SK-N-SH (cell line): ENCODE measurements around the gene SMYD4. TPM values are rescaled to one million over a fixed set of nuclear protein-coding genes. Genes with fewer than 3 reads are reported as not detected.

Experiments
- CTCF ChIA-PET: fragments of 300-600, 350-600 bp; formaldehyde crosslinking; extraction: SDS; loops from one replicate; lab custom pipeline; 2021; lab: Yijun Ruan, JAX
- POLR2A ChIA-PET: fragments of 350-600 bp; sonication (Branson Sonifier 250); formaldehyde crosslinking; extraction: SDS; loops from one replicate; lab custom pipeline; 2020; ENCODE audit warnings: antibody characterized with exemption, inconsistent platforms; lab: Yijun Ruan, JAX
- DNase-seq: peaks from one replicate; pipeline ENCODE4 v3.0.0; 2012
- H2AFZ ChIP-seq: fragments of 200-600 bp; sonication (generic); 2 replicates; pipeline ENCODE4 v1.8.1; 2016; ENCODE audit warnings: antibody characterized with exemption, mild to moderate bottlenecking, low read depth
- H3F3A ChIP-seq: fragments of 200-600 bp; sonication (generic); replicated peaks from 2 replicates; pipeline ENCODE3; 2016; ENCODE audit warnings: antibody characterized with exemption, mild to moderate bottlenecking; ENCODE audit not compliant: insufficient read depth
- H3K27ac ChIP-seq, 2 experiments: fragments of 200-500 bp in 1 of 2; fragments of 200-600 bp in 1 of 2; sonication (Bioruptor generic) in 1 of 2; sonication (generic), shearing (Covaris generic) in 1 of 2; 2 replicates each; pipeline versions ENCODE4 v1.5.1 to v1.6.1; 2014 to 2016; ENCODE audit warnings: low read depth in 2 of 2, inconsistent platforms in 1 of 2, low read length in 1 of 2, mild to moderate bottlenecking in 1 of 2, mixed read lengths in 1 of 2
- H3K27me3 ChIP-seq: fragments of 200-600 bp; sonication (generic), shearing (Covaris generic); 2 replicates; pipeline ENCODE4 v1.6.1; 2016; ENCODE audit warnings: mixed run types; ENCODE audit not compliant: insufficient read depth
- H3K36me3 ChIP-seq, 2 experiments: fragments of 200-500 bp in 1 of 2; fragments of 200-600 bp in 1 of 2; sonication (Bioruptor generic) in 1 of 2; sonication (generic) in 1 of 2; replicated peaks in 1 of 2; 2 replicates each; pipeline versions ENCODE3 to v1.5.1; 2014 to 2016; ENCODE audit warnings: low read length in 1 of 2, mild to moderate bottlenecking in 1 of 2; ENCODE audit not compliant: insufficient read depth in 2 of 2, control insufficient read depth in 1 of 2
- H3K4me1 ChIP-seq, 2 experiments: fragments of 200-500 bp in 1 of 2; fragments of 200-600 bp in 1 of 2; sonication (Bioruptor generic) in 1 of 2; sonication (generic), shearing (Covaris generic) in 1 of 2; 2 replicates each; pipeline versions ENCODE4 v1.5.1 to v1.6.1; 2014 to 2016; ENCODE audit warnings: low read depth in 1 of 2, low read length in 1 of 2, mixed run types in 1 of 2; ENCODE audit not compliant: insufficient read depth in 2 of 2, control insufficient read depth in 1 of 2
- H3K4me2 ChIP-seq: fragments of 200-600 bp; sonication (generic), shearing (Covaris generic); 2 replicates; pipeline ENCODE4 v1.6.1; 2017; ENCODE audit warnings: mixed run types
- H3K4me3 ChIP-seq, 2 experiments: fragments of 200-500 bp in 1 of 2; fragments of 200-600 bp in 1 of 2; sonication (Bioruptor generic) in 1 of 2; sonication (generic), shearing (Covaris generic) in 1 of 2; 2 replicates each; pipeline versions ENCODE4 v1.5.1 to v1.8.1; 2014 to 2016; ENCODE audit warnings: low read depth in 2 of 2, inconsistent platforms in 1 of 2, low read length in 1 of 2, mild to moderate bottlenecking in 1 of 2, mixed read lengths in 1 of 2, moderate library complexity in 1 of 2
- H3K79me2 ChIP-seq: fragments of 200-600 bp; sonication (generic); 2 replicates; pipeline ENCODE4 v1.8.1; 2017; ENCODE audit warnings: mild to moderate bottlenecking; ENCODE audit not compliant: insufficient read depth
- H3K9ac ChIP-seq: fragments of 200-600 bp; sonication (generic); 2 replicates; pipeline ENCODE4 v1.6.1; 2017; ENCODE audit warnings: mixed run types
- H3K9me2 ChIP-seq: fragments of 200-600 bp; sonication (generic); 2 replicates; pipeline ENCODE4 v1.6.1; 2017; ENCODE audit warnings: mixed run types
- H3K9me3 ChIP-seq: fragments of 200-600 bp; sonication (generic); 2 replicates; pipeline ENCODE4 v1.6.1; 2017; ENCODE audit warnings: mixed run types, mild to moderate bottlenecking, moderate library complexity
- H4K20me1 ChIP-seq: fragments of 200-600 bp; sonication (generic); 2 replicates; pipeline ENCODE4 v1.6.1; 2017; ENCODE audit warnings: mild to moderate bottlenecking, mixed run types; ENCODE audit not compliant: insufficient read depth
- CHD2 ChIP-seq: fragments of 150-350 bp; IDR thresholded peaks from 2 replicates; pipeline ENCODE4 v1.6.1; 2018; ENCODE audit warnings: low read length; ENCODE audit not compliant: partially characterized antibody
- CTCF ChIP-seq: fragments of 200-600 bp; sonication (generic); IDR thresholded peaks from 2 replicates; pipeline ENCODE4 v1.6.1; 2017; ENCODE audit warnings: antibody characterized with exemption, mild to moderate bottlenecking, moderate library complexity
- ELF1 ChIP-seq: IDR thresholded peaks from 2 replicates; pipeline ENCODE4 v1.4.0; 2012
- EP300 ChIP-seq, 2 experiments: IDR thresholded peaks; 2 replicates each; pipeline versions ENCODE4 v1.4.0 to v1.6.1; 2012; ENCODE audit warnings: borderline replicate concordance in 1 of 2, low read depth in 1 of 2, low read length in 1 of 2
- FOSL2 ChIP-seq: IDR thresholded peaks from 2 replicates; pipeline ENCODE4 v1.4.0; 2012; ENCODE audit warnings: low read depth, mild to moderate bottlenecking, moderate library complexity, borderline replicate concordance
- MEF2A ChIP-seq: IDR thresholded peaks from 2 replicates; pipeline ENCODE4 v1.4.0; 2012; ENCODE audit warnings: low read depth, borderline replicate concordance
- NFIC ChIP-seq: IDR thresholded peaks from 2 replicates; pipeline ENCODE4 v1.4.0; 2012; ENCODE audit warnings: borderline replicate concordance
- NRF1 ChIP-seq: IDR thresholded peaks from 2 replicates; pipeline ENCODE4 v1.6.1; 2012; ENCODE audit warnings: low read depth, mild to moderate bottlenecking, low read length
- RAD21 ChIP-seq: IDR thresholded peaks from 2 replicates; pipeline ENCODE4 v1.6.1; 2012; ENCODE audit warnings: mild to moderate bottlenecking, low read length
- REST ChIP-seq: IDR thresholded peaks from 2 replicates; pipeline ENCODE4 v1.6.1; 2012; ENCODE audit warnings: mild to moderate bottlenecking, low read depth, low read length, moderate library complexity
- RFX5 ChIP-seq: IDR thresholded peaks from 2 replicates; pipeline ENCODE4 v1.6.1; 2012; ENCODE audit warnings: mild to moderate bottlenecking, improper control_type of control experiment, low read length
- RXRA ChIP-seq: IDR thresholded peaks from 2 replicates; pipeline ENCODE4 v1.4.0; 2012; ENCODE audit warnings: low read depth, mild to moderate bottlenecking, borderline replicate concordance
- SIN3A ChIP-seq: IDR thresholded peaks from 2 replicates; pipeline ENCODE4 v1.6.1; 2012; ENCODE audit warnings: low read depth, mild to moderate bottlenecking, low read length, moderate library complexity, borderline replicate concordance
- TAF1 ChIP-seq: IDR thresholded peaks from 2 replicates; pipeline ENCODE4 v1.6.1; 2012; ENCODE audit warnings: low read depth, mild to moderate bottlenecking, low read length, moderate library complexity, borderline replicate concordance
- TEAD4 ChIP-seq: IDR thresholded peaks from 2 replicates; pipeline ENCODE4 v1.4.0; 2012; ENCODE audit warnings: mild to moderate bottlenecking, borderline replicate concordance; ENCODE audit not compliant: insufficient read depth
- USF2 ChIP-seq: fragments of 150-350 bp; IDR thresholded peaks from 2 replicates; pipeline ENCODE4 v1.6.1; 2017; ENCODE audit warnings: antibody characterized with exemption, low read length, low read depth, borderline replicate concordance
- YY1 ChIP-seq: IDR thresholded peaks from 2 replicates; pipeline ENCODE4 v1.4.0; 2012; ENCODE audit warnings: low read depth, mild to moderate bottlenecking
- WGBS: methylation state at CpG from one replicate; pipeline ENCODE4 v1.1.6; 2017; ENCODE audit warnings: low lambda C conversion rate; 5-methylcytosine and 5-hydroxymethylcytosine counted together
- polyA plus RNA-seq, 3 experiments: library from polyadenylated mRNA; depleted of rRNA; stranded (reverse); fragments of >200 nt; gene quantifications; 2 replicates each; pipeline ENCODE4 v1.2.3, GENCODE V29; 2012

SMYD4 gene
- polyA plus RNA-seq, 1 of the 3 experiments (the other 2 are of a cell fraction): 4.9 TPM

- no peaks in the 10 kb centered on the region for H3K27me3 ChIP-seq
- no peak overlapping the region for H3K4me2 ChIP-seq
- no peaks in the 10 kb centered on the region for H3K9me2 ChIP-seq
- no peaks in the 10 kb centered on the region for H4K20me1 ChIP-seq
- peaks cover 0 to 4% of the 10 kb centered on the region in 2 experiments for H3K36me3 ChIP-seq
- H3K4me1 ChIP-seq: no peaks in the 10 kb centered on the region
- no peaks in the 10 kb centered on the region for H3K9me3 ChIP-seq
- WGBS: 97% methylated on average over 16 of the region's 16 CpGs
- H3K4me3 ChIP-seq: no peak overlapping the region
- no peak overlapping the region for H3K9ac ChIP-seq
- TF ChIP-seq FOSL2: no peak
- TF ChIP-seq RAD21: no peak
- TF ChIP-seq CTCF: no peak
- no peak for TF ChIP-seq REST
- TF ChIP-seq MEF2A: no peak
- TF ChIP-seq TAF1: no peak
- TF ChIP-seq TEAD4: no peak
- no peak for TF ChIP-seq EP300 (IDR thresholded peaks at IDR 0.05; ENCODE audit: borderline replicate concordance in 1 of 2, low read depth in 1 of 2, low read length in 1 of 2)
- TF ChIP-seq RFX5: no peak
- TF ChIP-seq NFIC: no peak
- no peak overlapping the region for H2AFZ ChIP-seq
- H3K27ac ChIP-seq: no peak overlapping the region
- POLR2A ChIA-PET: no interaction called here
- peaks cover 11% of the 10 kb centered on the region for H3F3A ChIP-seq
- DNase-seq: no peak
- CTCF ChIA-PET: interaction anchor here (1.7 kb wide), 1 partner anchor 17 kb away, joined by 4 read pairs; no protein-coding TSS in a partner anchor
- peaks cover 4% of the 10 kb centered on the region; the same call in 1 of the 2 replicates for H3K79me2 ChIP-seq
Measured at GRCh38 chr17:1861391-1862010, 31.8 kb upstream of the SMYD4 start.

GRCh38 chr17:1860978-1861377 lies 31.3 kb upstream of the SMYD4 start:
- H2AFZ ChIP-seq: no peak overlapping the region
- peaks cover 0 to 4% of the 10 kb centered on the region in 2 experiments for H3K36me3 ChIP-seq
- ChIA-PET POLR2A (no interaction called here), CTCF (interaction anchor here (0.7 to 1.4 kb wide), 2 partner anchors 10 to 140 kb away, joined by 3 read pairs; no protein-coding TSS in a partner anchor)
- no peak overlapping the region for H3K4me2 ChIP-seq
- H3K27ac ChIP-seq: no peak overlapping the region
- DNase-seq: no peak
- WGBS: 89% methylated on average over 11 of the region's 11 CpGs
- H3F3A ChIP-seq: peaks cover 11% of the 10 kb centered on the region
- H3K9me3 ChIP-seq: no peaks in the 10 kb centered on the region
- H3K4me1 ChIP-seq: no peaks in the 10 kb centered on the region
- H3K9ac ChIP-seq: no peak overlapping the region
- no peaks in the 10 kb centered on the region for H4K20me1 ChIP-seq
- no peaks in the 10 kb centered on the region for H3K27me3 ChIP-seq
- no peak for TF ChIP-seq EP300 (IDR thresholded peaks at IDR 0.05; ENCODE audit: borderline replicate concordance in 1 of 2, low read depth in 1 of 2, low read length in 1 of 2)
- no peak for TF ChIP-seq FOSL2
- no peak for TF ChIP-seq RFX5
- TF ChIP-seq NRF1: no peak
- TF ChIP-seq RAD21: no peak
- TF ChIP-seq TAF1: no peak
- TF ChIP-seq RXRA: no peak
- TF ChIP-seq YY1: no peak
- TF ChIP-seq USF2: no peak
- TF ChIP-seq ELF1: no peak
- no peak for TF ChIP-seq SIN3A
- TF ChIP-seq CHD2: no peak
- H3K4me3 ChIP-seq: no peak overlapping the region
- H3K79me2 ChIP-seq: peaks cover 2% of the 10 kb centered on the region; the same call in 1 of the 2 replicates
- H3K9me2 ChIP-seq: no peaks in the 10 kb centered on the region
